ENCODE measurements around the gene RPS6KA5. TPM values are rescaled to one million over a fixed set of nuclear protein-coding genes. Genes with fewer than 3 reads are reported as not detected.

The RPS6KA5 gene
- total RNA-seq, 4 donors from 2014 or later, result 5.8 to 18.4 (median 9.8) TPM

- no peaks in the 10 kb centered on the region for H3K9me3 ChIP-seq
- TF ChIP-seq CTCF (IDR thresholded peaks at IDR 0.05 in 4 of 5, conservative IDR thresholded peaks at IDR 0.05 in 1 of 5) (no peak), POLR2A (IDR thresholded peaks at IDR 0.05) (no peak)
- in situ Hi-C loops (cut with MboI; ENCODE audit: low sequenced_read_pairs in 4 of 4) (no loop called here), intact Hi-C loops (cut with DNase I; ENCODE audit: low total_unique reads) (no loop called here)
- no peaks in the 10 kb centered on the region for H3K27me3 ChIP-seq
- ATAC-seq (no peak), DNase-seq (no peak)
- no peak overlapping the region for H3K4me3 ChIP-seq
- no peaks in the 10 kb centered on the region for H3K36me3 ChIP-seq
- H3K27ac ChIP-seq, result no peak overlapping the region
- no peaks in the 10 kb centered on the region for H3K4me1 ChIP-seq
Observed at GRCh38 chr14:90995785-90996184, 64.7 kb downstream of the RPS6KA5 start.

- H3K9me3 ChIP-seq, result no peaks in the 10 kb centered on the region
- DNase-seq (no peak), ATAC-seq (no peak)
- H3K27me3 ChIP-seq, result no peaks in the 10 kb centered on the region
- no peak overlapping the region for H3K27ac ChIP-seq
- intact Hi-C loops (cut with DNase I; ENCODE audit: low total_unique reads) (no loop called here), in situ Hi-C loops (cut with MboI; ENCODE audit: low sequenced_read_pairs in 4 of 4) (no loop called here)
- H3K4me1 ChIP-seq, result no peaks in the 10 kb centered on the region
- H3K36me3 ChIP-seq, result no peaks in the 10 kb centered on the region
- TF ChIP-seq POLR2A (IDR thresholded peaks at IDR 0.05), result no peak
- TF ChIP-seq CTCF (IDR thresholded peaks at IDR 0.05 in 4 of 5, conservative IDR thresholded peaks at IDR 0.05 in 1 of 5), result no peak
- H3K4me3 ChIP-seq, result no peak overlapping the region
Observed at GRCh38 chr14:90993792-90994191, 66.6 kb downstream of the RPS6KA5 start.

- in situ Hi-C loops (cut with MboI; ENCODE audit: low sequenced_read_pairs in 4 of 4) (no loop called here), intact Hi-C loops (cut with DNase I; ENCODE audit: low total_unique reads) (no loop called here)
- DNase-seq (no peak), ATAC-seq (no peak)
- no peaks in the 10 kb centered on the region for H3K36me3 ChIP-seq
- no peaks in the 10 kb centered on the region for H3K4me1 ChIP-seq
- no peaks in the 10 kb centered on the region for H3K9me3 ChIP-seq
- TF ChIP-seq POLR2A (IDR thresholded peaks at IDR 0.05), result no peak
- H3K27me3 ChIP-seq, result no peaks in the 10 kb centered on the region
- no peak overlapping the region for H3K27ac ChIP-seq
- no peak overlapping the region for H3K4me3 ChIP-seq
Observed at GRCh38 chr14:90991690-90992443, 68.6 kb downstream of the RPS6KA5 start.

- in situ Hi-C loops (cut with MboI; ENCODE audit: low sequenced_read_pairs in 4 of 4), result no loop called here
- no peak for ATAC-seq
Observed at GRCh38 chr14:90990141-90990540, 70.3 kb downstream of the RPS6KA5 start.

GRCh38 chr14:90987140-90987539, 73.3 kb downstream of the RPS6KA5 start:
- no peaks in the 10 kb centered on the region for H3K9me3 ChIP-seq
- DNase-seq, result no peak
- H3K27me3 ChIP-seq, result no peaks in the 10 kb centered on the region
- no peak overlapping the region for H3K4me3 ChIP-seq
- H3K4me1 ChIP-seq, result no peaks in the 10 kb centered on the region
- no peak overlapping the region for H3K27ac ChIP-seq
- no peak for ATAC-seq
- in situ Hi-C loops (cut with MboI; ENCODE audit: low sequenced_read_pairs in 4 of 4) (no loop called here), intact Hi-C loops (cut with DNase I; ENCODE audit: low total_unique reads) (no loop called here)
- TF ChIP-seq CTCF (IDR thresholded peaks at IDR 0.05 in 4 of 5, conservative IDR thresholded peaks at IDR 0.05 in 1 of 5), result no peak
- no peak for TF ChIP-seq POLR2A (IDR thresholded peaks at IDR 0.05)
- H3K36me3 ChIP-seq, result no peaks in the 10 kb centered on the region

More at GRCh38 chr14:90990141-90990540, 70.3 kb downstream of the RPS6KA5 start:
- no peaks in the 10 kb centered on the region for H3K36me3 ChIP-seq
- H3K9me3 ChIP-seq, result no peaks in the 10 kb centered on the region
- no peaks in the 10 kb centered on the region for H3K27me3 ChIP-seq
- intact Hi-C loops (cut with DNase I; ENCODE audit: low total_unique reads), result no loop called here
- no peak for TF ChIP-seq CTCF (IDR thresholded peaks at IDR 0.05 in 4 of 5, conservative IDR thresholded peaks at IDR 0.05 in 1 of 5)
- TF ChIP-seq POLR2A (IDR thresholded peaks at IDR 0.05), result no peak
- no peak overlapping the region for H3K27ac ChIP-seq
- H3K4me1 ChIP-seq, result no peaks in the 10 kb centered on the region
- no peak for DNase-seq
- no peak overlapping the region for H3K4me3 ChIP-seq

Measured in gastrocnemius medialis (tissue), 4 donors.